ENCODE results near the gene F2R. TPM values are rescaled to one million over a fixed set of nuclear protein-coding genes. Genes with fewer than 3 reads are reported as not detected.

The F2R gene
- total RNA-seq, 1 donor from 2014 or later = 108 TPM

DNA sequence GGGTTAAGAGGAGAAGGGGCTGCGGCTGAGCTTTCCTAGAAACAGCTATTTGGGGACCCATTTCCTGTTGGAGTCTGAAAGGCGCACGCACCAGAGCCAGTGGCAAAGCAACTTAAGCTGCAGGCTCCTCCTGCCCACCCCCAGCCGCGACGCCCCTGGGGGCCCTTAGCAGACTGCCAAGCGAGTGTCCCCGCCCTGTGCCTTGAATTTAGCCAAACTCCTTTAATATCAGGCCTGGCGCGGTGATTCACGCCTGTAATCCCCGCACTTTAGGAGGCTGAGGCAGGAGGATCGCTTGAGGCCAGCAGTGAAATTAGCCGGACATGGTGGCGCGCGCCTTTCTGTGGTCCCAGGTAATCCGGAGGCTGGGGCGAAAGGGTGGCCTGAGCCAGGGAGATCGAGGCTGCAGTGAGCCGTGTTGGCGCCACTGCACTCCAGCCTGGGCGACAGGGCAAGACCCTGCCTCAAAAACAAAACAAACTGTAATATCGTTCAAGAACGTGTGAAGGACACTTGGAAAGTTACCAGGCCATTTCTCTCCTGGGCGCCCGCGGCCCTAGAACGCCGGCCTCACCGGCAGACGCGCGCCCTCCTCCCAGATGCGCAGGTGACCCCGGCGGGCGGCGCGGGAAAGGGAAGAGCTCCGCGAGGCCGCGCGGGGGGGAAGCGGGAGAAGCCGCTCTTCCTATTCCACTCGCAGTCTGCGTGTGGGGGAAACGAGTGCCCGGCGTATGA is 1.0 kb upstream of the F2R start:
- H3K27me3 Mint-ChIP-seq (ENCODE audit: unreplicated experiment) = no peaks in the 10 kb centered on the region
- H3K36me3 Mint-ChIP-seq (ENCODE audit: unreplicated experiment) = peaks cover 5% of the 10 kb centered on the region
- H3K4me3 Mint-ChIP-seq (ENCODE audit: unreplicated experiment) = peak overlapping the region; percentile 84
- H3K4me1 Mint-ChIP-seq (ENCODE audit: unreplicated experiment) = peaks cover 54% of the 10 kb centered on the region
- peak overlapping the region; percentile 44 for H3K27ac Mint-ChIP-seq (ENCODE audit: unreplicated experiment)
- H3K9me3 Mint-ChIP-seq (ENCODE audit: unreplicated experiment) = no peaks in the 10 kb centered on the region
- no peak for DNase-seq (ENCODE audit: extremely low spot score, unreplicated experiment)
- TF ChIP-seq, protein P1, sequence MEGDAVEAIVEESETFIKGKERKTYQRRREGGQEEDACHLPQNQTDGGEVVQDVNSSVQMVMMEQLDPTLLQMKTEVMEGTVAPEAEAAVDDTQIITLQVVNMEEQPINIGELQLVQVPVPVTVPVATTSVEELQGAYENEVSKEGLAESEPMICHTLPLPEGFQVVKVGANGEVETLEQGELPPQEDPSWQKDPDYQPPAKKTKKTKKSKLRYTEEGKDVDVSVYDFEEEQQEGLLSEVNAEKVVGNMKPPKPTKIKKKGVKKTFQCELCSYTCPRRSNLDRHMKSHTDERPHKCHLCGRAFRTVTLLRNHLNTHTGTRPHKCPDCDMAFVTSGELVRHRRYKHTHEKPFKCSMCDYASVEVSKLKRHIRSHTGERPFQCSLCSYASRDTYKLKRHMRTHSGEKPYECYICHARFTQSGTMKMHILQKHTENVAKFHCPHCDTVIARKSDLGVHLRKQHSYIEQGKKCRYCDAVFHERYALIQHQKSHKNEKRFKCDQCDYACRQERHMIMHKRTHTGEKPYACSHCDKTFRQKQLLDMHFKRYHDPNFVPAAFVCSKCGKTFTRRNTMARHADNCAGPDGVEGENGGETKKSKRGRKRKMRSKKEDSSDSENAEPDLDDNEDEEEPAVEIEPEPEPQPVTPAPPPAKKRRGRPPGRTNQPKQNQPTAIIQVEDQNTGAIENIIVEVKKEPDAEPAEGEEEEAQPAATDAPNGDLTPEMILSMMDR (IDR thresholded peaks at IDR 0.05) = no peak

DNA sequence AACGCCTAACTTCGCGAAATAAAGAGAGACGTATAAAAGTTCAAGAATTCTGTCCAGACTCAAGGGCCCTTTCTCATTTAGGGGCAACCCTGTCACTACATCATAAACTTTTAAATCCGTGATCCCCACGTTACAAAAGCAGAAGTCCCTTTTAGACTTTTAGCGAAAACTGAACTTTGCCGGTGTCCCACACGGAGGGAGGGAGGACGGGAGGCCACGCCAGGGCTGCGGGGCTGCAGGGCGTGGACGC is 515 bp upstream of the F2R start:
- no peak for DNase-seq (ENCODE audit: extremely low spot score, unreplicated experiment)
- H3K9me3 Mint-ChIP-seq (ENCODE audit: unreplicated experiment) = no peaks in the 10 kb centered on the region
- H3K27ac Mint-ChIP-seq (ENCODE audit: unreplicated experiment) = peak overlapping the region; percentile 68
- TF ChIP-seq, protein P1 (IDR thresholded peaks at IDR 0.05) = no peak
- peaks cover 49% of the 10 kb centered on the region for H3K4me1 Mint-ChIP-seq (ENCODE audit: unreplicated experiment)
- H3K27me3 Mint-ChIP-seq (ENCODE audit: unreplicated experiment) = no peaks in the 10 kb centered on the region
- H3K4me3 Mint-ChIP-seq (ENCODE audit: unreplicated experiment) = peak overlapping the region; percentile 84
- peaks cover 5% of the 10 kb centered on the region for H3K36me3 Mint-ChIP-seq (ENCODE audit: unreplicated experiment)

DNA sequence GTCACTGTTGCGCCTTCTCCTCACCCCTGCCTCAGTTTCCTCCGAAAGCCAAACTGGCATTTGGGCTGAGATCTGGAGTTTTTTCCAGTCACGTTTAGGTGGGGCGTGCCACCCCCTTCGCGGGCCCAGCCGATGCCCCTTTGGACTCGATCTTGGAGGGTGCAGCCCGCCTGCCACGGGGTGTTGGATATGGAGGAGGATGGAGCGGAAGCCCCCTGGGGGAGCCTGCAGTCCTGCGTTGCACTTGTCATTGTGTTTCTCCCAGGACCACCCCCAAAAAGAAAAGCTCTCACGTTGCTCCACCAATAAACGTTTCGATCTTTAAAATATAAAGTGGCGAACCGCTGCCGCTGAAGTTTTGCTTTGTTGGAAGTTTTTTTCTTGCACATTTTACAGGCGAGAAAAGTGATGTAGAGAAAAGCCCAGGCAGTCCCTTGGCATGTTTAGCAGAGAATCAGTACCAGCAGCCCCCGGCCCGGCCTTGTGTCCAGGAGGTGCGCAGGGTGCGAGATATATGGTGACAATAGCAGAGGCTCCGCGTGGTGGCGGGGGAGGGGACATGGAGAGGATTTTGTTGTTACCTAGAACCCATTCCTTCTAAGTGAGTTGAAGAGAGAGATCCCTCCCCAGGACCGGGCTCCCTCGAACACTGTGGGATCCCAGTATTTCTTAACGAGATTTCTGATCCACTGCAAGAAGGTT is 681 bp downstream of the F2R start:
- DNase-seq (ENCODE audit: extremely low spot score, unreplicated experiment) = no peak
- peaks cover 47% of the 10 kb centered on the region for H3K4me1 Mint-ChIP-seq (ENCODE audit: unreplicated experiment)
- TF ChIP-seq, protein P1 (IDR thresholded peaks at IDR 0.05) = no peak
- H3K4me3 Mint-ChIP-seq (ENCODE audit: unreplicated experiment) = peak overlapping the region; percentile 84
- H3K27ac Mint-ChIP-seq (ENCODE audit: unreplicated experiment) = peak overlapping the region; percentile 77
- H3K27me3 Mint-ChIP-seq (ENCODE audit: unreplicated experiment) = no peaks in the 10 kb centered on the region
- H3K36me3 Mint-ChIP-seq (ENCODE audit: unreplicated experiment) = peaks cover 7% of the 10 kb centered on the region
- no peaks in the 10 kb centered on the region for H3K9me3 Mint-ChIP-seq (ENCODE audit: unreplicated experiment)

DNA sequence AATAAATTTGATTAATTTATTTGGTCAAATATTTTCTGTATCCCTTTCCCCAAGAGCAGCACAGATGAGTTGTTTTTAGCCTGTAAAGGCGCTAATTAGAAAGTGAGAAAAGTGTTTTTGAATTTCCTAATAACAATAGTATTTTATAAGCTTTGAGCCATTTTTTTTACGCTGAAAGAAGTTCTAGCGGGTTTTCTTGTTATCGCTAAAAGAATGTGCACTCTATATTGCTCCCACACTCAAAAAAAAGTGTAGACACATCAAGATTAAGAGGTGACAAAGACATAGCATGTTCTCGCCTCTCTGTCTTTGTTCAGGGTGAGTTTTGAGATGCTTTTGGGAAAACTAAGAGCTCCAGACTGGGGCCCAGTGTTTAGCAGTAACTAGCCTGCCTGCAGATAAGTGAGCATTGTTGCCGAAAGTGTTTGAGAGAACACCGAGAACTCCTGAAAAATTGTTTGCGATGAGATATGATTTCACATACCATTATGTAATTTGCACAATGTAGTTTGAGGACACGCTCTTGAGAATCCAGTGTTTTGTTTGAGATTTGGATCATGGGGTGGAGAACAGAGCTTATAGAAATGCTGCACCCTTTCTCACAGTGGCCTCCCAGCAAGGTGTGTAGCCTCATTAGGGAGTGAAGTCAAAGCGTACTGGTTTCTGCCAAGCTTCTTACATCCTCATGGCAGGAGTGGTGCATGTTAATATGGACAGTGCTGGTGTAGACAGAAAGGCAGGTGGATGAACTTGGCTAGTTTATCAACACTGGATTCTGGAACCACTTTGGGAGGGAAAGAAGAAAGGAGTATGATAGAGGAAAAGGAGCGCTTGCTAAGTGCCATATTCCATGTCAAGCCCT is 1.5 kb downstream of the F2R start:
- Mint-ChIP-seq H3K36me3 (ENCODE audit: unreplicated experiment) (peaks cover 7% of the 10 kb centered on the region), H3K9me3 (ENCODE audit: unreplicated experiment) (no peaks in the 10 kb centered on the region), H3K4me1 (ENCODE audit: unreplicated experiment) (peaks cover 53% of the 10 kb centered on the region), H3K27me3 (ENCODE audit: unreplicated experiment) (no peaks in the 10 kb centered on the region), H3K4me3 (ENCODE audit: unreplicated experiment) (peak overlapping the region; percentile 84), H3K27ac (ENCODE audit: unreplicated experiment) (peak overlapping the region; percentile 77)
- TF ChIP-seq, protein P1 (IDR thresholded peaks at IDR 0.05) = no peak
- DNase-seq (ENCODE audit: extremely low spot score, unreplicated experiment) = no peak

Measured in osteocyte (in vitro differentiated cells).